ENCODE data around the gene TM4SF20.
A peak's percentile ranks its signal among the peaks of the same experiment; 100 is the strongest.

Gene TM4SF20

DNA sequence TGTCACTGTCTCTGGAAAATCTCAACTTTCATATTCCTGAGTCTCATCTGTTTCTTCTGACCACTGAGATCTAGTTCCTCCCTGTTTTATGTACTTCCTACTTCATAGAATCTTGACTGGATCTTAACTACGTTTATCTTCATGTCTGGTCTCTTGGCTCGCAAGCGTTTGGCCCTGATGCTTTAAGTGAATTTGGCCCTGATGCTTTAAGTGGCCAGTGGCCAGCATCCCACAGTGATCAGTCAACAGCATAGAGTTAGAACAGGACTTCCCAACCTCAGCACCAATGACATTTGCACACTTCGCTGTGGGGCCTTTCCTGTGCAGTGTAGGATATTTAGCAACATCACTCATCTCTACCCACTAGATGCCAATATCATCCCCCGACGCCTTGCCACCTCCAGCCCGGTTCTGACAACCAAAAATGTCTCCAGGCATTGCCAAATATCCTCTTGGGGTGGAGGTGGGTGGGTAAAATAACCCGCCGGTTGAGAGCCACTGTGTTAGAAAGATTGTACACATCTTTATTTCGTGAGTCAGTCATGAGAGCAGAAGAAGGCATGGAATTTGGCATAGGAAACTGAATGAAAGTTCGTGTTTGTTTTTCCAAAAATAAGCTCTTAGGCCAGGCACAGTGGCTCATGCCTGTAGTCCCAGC lies 12.2 kb downstream of the TM4SF20 start:
- DNase-seq = peak; percentile 66

DNA sequence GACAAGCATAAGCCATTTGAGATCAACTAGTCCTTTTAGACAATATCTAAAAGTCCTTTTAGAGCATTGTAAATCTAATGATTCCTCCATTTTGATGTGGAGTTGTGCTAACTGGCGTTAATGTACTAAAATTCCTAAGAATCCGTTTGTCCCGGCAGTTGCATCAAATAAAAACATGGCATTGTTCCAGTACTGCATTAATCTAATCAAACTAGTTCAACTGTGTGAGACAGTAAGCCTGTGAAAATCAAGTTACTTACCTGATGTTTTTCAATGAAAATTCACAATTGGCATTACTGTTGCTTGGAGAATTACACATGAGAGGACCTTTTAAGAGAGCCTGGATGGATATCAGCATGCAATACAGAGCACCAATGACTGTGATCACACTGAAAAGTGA lies 13.3 kb downstream of the TM4SF20 start:
- DNase-seq = no peak

DNA sequence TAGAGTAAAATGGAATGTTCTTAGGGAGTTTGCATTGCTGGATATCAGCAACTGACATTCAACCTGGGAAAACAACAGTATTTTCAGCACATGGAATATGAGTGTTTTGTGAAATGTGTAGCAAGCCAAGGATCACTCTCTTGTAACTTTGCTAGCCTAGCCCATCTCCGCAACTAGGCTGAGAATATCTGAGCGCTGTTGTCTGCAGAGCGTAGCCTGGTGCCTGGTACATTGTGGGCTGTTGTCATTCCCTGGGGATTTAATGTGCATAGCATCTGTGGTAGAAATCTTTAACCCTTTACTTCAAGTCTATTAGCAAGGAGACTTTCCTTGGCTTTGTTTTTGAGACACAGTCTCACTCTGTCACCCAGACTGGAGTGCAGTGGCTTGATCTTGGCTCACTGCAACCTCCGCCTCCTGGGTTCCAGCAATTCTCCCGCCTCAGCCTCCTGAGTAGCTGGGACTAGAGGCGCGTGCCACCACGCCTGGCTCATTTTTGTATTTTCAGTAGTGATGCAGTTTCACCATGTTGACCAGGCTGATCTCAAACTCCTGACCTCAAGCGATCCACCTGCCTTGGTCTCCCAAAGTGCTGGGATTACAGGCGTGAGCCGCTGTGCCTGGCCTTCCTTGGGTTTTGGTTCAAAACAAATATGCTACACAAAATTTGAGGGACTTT lies 14.4 kb downstream of the TM4SF20 start:
- peak; percentile 42 for DNase-seq

DNA sequence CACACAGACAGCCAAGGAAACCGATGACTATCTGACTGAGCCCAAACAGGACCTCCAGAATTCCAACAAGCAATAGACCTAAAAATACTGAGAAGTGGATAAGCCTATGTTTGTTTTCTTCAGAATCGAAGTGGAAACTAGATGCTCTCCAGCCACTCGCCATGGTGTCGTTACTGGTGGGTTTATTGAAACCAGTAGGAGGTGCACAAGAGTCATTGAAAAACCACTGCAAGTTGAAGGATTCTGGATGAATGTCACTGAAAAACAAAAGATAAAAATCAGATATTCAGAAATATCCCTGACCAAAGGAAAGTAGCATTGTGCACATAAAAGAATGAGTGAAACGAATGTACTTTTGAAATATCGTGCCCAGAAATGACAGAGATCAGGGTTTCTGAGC lies 15.3 kb downstream of the TM4SF20 start:
- no peak for DNase-seq

DNA sequence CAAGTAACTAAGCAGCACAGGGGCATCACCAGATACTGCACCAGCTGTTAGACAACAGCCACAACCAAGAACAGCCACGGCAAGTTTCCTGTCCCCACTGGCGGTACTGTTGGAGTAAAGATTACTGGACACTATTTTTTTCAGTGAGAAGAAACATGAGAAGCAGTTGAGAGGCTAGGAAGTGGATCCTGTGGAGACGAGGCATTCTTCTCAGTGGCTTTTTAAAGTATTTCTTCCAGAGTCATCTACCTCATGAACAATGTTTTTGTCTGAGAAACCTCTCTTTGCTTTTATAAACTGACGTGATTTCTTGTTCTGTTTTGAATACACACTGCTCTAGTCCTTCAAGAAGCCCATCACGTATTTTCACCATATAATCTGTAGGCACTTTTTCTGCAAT lies 18.8 kb downstream of the TM4SF20 start:
- DNase-seq = no peak

DNA sequence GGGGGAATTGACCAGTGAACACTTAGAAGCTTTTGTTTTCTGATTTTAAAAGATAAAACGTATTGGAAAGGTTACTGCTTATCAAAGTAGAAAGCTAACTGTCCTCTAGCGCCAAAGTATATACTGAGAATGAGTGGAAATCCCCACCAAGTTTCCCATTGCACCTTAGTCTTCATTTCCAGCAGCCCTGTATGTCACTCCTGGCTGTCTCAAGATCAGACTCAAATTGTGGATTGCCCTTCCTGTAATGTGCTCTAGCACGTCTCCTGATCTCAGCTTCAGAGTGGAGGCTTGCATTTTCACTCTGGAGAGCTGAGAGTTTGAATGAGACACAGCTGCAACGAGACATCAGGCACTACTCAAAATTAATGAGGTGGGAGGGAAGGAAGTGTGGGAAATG lies 27.5 kb downstream of the TM4SF20 start:
- no peak for DNase-seq

DNA sequence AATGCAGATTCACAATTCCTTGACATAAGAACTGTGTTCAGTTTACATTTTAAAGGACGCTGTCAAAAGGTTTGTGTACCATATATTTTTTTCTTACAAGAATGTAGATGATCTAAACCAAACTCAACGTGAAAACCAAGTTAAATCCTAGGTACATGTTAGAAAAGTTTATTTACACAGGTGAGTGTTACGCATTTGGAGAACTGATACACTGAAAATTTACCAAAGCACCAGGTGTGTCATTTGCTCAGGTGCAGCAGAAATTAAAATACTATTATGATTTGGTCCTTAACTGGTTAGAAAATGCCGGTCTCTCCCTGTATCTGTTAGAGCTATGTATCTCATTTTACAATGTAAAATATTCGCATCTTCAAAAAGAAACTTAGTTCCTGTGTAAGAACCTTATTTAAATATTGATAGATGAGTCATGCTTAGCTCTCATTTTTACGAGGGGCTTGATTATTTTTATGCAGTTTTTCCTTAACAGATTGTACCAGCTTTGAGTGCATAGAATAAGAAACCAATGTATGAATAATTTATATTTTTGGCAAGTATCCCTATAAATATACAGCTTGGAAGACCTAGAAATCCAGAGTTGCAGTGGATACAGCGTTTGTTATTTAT lies 29.0 kb downstream of the TM4SF20 start:
- DNase-seq = no peak

DNA sequence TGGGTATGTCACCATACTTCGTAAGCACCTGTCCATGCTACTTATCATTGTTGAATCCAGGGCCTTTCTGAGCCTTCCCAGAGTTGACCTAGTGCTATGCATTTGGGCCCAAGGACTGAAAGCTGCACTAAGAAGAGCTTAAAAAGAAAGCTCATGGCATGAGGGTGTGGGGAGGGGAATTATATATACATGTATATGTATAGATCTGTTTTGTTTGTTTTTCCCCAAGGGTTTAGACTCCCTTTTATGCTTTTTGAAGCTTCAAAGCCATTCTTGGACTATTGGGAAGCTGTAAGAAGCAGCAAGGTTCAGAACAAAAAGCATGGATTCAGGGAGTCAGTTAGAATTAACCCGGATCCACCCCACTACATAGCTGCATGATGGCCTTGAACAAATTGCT lies 30.8 kb downstream of the TM4SF20 start:
- DNase-seq = no peak

DNA sequence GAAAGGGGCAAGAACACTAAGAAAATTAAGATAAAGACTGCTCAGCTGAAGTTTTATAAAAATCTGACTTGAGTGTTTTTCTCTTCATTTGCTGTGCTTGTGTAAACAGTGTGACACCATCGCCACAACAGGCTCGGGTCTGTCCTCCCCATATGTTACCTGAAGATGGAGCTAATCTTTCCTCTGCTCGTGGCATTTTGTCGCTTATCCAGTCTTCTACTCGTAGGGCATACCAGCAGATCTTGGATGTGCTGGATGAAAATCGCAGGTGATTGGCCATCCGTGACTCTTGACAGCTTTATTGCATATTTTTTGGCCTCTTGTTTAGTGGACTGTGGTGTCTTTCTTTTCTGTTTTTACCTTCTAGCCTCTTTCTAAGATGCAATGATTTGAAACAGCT lies 32.0 kb downstream of the TM4SF20 start:
- DNase-seq = no peak

DNA sequence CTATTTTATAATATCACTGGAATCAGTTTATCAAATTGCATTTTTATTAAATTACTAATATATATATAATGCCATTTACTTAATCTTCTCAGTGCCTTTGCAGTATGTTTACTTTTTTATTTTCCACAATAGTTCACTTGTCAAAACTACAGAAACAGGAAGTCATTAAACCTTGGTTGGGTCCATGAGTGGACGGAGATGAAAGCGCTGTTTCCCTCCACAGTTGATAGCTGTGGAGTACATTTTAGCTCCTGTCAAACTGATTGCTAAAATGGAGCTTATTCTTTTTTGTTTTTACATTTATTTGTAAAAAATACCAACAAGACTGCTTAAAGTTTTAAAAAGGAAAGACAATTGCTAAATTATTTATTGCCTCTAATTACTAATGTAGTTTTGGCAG lies 34.9 kb downstream of the TM4SF20 start:
- DNase-seq = no peak

DNA sequence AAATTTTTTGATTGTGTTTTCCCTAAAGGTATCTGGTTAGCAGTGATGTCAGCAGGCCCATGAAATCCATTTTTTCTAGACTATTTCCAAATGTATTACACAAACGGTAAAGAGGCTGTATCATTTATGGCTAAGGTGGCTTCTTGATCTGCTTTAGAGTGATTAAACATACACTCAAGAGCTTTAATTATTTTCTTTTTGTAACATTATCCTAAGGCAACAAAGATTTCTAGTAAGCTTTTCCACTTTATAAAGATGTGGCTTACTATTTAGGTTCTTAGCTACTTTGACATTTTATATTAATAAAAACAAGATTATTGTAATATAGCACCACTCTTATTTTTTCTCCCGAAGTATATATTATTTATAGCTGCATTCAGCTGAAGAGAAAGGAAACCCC lies 37.6 kb downstream of the TM4SF20 start:
- no peak for DNase-seq

DNA sequence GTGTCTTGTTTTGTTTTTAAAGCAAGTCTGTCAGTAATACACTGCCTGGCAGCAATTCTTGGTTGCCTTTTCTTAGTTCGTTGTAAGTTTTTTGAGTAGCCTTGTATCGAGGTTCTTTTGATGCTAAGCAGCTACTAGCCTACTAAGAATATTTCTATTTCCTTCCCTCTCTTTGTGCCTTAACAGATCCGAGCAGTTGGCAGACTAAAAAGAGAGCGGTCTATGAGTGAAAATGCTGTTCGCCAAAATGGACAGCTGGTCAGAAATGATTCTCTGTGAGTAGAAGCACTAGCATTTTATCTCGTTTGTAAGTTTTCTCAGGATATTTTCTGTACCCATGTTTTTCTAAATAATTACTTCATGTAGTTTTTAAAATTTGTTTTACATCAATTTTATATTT lies 39.0 kb downstream of the TM4SF20 start:
- DNase-seq = no peak

DNA sequence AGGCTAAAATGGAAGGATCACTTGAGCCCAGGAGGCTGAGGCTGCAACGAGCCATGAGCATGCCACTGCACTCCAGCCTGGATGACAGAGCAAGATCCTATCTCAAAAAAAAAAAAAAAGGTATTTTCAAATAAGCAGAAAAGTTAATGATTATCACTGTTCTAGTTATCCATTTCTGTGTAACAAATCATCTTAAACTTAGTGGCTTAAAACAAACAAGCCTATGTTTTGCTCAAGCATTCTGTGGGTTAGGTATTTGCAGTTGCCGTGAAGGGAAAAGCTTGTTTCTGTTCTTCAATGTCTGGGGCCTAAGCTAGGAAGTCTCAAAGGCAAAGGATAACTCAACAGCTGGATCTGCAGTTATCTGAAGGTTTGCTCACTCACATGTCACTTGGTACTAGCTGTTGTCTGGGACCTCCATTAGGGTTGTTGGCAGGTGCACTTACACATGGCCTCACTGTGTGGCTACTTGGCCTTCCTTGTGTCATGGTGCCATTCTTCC lies 40.0 kb downstream of the TM4SF20 start:
- no peak for DNase-seq

DNA sequence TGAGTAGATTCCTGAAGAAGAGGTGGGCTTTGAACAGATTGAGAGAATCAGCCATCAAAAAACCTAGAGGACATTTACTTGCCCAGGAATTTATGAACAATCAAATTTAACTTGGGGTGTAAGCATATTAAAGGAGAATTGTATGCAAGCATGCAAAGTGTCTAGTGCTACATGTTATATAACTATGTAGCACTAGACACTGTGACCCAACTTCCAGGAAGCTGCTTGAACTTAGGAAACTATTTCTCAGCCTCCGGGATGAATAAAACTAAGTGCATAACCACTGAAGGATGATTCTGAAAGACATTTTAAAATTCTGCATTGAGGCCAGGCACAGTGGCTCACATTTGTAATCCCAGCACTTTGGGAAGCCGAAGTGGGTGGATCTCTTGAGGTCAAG lies 41.7 kb downstream of the TM4SF20 start:
- no peak for DNase-seq

DNA sequence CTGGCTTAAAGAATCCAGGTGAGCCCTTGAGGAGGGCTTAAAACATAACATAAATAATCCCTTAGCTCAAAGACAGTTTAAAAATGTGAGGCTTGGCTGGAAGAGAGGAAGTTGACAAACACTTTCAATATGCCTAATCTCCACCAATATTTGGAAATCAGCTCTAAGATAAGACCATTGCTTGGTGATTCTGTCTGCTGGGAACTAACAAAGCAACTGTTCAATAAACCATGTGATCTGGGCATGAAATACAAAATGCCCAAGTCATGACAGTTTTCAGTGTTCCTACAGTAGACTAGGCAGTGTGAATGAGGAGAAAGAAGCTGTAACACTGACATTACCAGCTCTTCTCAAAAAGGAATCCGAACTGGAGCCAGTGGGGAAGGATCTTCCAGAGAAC lies 43.4 kb downstream of the TM4SF20 start:
- no peak for DNase-seq

DNA sequence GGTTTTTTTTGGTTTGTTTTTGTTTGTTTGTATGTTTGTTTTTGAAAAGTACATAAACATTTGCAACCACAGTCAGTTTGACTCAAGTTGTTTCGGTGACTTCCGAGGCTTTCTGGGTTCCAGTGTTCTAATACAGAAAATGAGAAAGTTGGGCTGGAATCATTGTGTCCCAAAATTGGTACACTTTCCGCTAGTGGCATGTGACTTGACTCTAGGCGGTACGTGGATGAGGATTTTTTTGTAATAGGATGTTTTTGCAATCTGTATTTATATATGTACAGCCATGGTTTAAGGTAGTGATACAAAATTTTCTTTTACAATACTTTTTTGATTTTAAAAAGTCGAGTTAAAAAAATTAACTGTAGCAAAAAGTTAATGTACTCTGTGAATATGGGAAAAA lies 52.3 kb downstream of the TM4SF20 start:
- no peak for DNase-seq

DNA sequence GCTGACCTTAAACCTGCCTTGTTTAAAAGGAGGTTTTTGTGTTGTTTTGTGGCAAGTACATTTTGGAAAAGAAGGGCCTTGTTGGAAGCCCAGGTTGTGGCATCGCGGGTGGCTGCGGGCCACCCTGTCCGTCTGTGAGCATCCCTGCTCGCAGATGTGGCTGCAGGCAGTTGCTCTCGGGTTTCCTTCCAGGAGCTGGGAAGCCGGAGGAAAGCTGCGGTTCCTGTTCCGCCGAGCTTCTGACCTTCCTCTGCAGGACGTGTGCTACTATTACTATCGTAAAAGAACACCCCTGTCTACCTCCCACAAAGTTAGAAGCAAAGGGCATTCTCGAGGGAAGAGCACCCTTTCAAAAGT lies 53.3 kb downstream of the TM4SF20 start:
- DNase-seq = peak; percentile 37

DNA sequence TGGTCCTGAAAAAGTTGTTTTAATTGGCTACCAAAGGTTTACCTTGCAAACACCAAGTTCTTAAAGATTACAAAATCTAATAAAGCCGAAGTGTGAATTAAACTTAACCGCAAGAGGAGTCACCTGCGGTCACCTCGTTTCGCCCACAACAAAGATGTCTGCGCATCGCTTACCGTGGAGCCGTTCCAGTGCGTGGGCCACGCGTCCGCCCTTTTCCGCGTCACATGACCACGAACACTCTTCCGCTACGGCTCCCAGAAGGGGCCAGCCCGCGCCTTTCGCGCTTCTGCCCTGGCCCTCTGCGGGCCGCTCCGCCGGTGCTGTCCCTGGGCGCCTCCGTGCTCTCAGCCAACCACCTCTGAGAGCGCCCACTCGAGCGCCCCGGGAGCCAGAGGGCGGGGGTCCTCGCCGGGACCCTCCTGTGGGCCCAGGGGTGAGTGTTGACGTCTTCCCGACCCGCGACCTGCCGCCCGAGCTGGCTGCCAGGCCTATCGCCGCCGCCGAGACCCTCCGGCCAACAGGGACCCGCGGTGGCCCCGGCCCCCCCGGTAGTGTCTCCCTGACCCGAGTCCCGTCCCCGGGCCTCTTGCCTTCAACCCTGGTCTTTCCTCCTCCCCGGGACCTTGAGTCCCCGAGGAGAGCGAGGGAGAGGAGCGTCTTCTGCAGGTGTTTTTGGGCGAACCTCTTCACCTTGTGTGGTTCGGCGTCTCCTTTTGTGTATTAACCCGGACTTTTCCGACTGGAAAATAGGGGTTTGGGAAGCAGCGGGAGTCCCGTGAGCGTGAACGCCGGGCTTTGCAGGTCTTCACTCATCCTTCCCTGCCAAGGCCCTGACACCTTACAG lies 53.9 kb downstream of the TM4SF20 start, which contains the start of gene MFF:
Gene MFF, plus strand, starts transcription at position 257 of the 844 bp plus-strand sequence. CDS start 5,415 bp downstream, outside the sequence.
- DNase-seq = peak; percentile 92

DNA sequence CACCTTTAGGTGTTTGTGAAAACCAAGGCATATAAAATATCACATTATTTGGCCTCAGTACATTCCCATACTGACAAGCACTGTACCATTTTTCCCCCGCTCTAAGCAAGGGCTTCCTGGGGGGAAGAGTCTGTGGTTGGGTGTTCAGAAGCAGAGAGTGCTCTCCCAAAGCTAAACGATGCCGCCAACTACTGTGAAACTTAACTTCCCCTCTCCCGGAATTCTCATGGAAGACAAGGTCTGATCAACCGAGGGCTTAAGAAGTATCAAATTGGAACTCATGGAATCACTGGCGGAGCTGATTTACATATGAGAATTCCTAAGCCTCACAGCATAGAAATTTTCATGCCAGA lies 54.5 kb downstream of the TM4SF20 start:
- no peak for DNase-seq

DNA sequence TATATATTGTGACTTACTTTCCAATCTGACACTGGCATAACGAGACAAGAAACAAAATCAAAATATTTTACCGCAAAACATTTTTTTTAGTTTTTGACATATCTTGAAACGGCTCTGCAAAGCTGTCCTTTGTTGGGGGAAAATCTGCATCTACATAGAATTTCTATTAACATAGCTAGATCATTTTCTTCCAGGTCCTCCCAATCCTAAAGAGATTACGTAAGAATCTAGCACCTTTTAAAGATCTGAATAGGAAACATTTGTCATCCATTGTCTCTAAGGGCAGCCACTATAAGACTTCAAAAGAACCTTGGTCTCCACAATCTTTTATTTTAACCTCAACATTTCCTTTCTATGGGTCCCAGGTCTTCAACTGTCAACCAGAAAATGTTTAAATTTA lies 55.3 kb downstream of the TM4SF20 start:
- DNase-seq = no peak

DNA sequence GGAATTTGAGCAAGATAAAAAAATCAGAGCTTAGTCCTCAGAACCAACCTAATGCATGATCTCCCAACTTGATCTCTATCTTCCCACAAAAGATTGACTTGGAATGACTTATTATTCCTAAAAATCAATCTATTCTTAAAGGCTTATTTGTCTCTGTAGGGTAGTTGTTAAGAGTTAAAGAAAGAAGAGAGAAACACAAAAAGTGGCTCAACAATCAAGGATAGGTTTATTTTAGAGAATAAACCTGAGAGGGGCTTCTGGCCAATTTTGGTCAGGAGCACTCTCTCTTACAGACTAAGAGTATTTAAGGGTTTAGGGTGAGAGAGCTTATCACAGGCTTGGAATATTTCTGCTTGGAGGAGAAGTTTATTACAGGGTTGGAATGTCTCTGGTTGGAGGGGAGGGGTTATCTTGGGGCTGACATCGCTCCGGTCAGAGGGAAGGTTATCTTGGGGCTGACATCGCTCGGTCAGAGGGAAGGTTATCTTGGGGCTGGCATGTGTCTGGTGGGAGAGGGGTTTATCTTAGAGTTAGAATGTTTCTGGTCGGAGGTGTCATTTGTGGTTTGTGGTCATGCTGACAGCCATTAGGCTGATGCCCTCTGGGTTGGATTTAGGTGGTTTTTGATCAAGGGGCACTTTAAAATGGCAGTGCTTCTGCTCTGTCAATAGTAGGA lies 56.4 kb downstream of the TM4SF20 start:
- DNase-seq = no peak

DNA sequence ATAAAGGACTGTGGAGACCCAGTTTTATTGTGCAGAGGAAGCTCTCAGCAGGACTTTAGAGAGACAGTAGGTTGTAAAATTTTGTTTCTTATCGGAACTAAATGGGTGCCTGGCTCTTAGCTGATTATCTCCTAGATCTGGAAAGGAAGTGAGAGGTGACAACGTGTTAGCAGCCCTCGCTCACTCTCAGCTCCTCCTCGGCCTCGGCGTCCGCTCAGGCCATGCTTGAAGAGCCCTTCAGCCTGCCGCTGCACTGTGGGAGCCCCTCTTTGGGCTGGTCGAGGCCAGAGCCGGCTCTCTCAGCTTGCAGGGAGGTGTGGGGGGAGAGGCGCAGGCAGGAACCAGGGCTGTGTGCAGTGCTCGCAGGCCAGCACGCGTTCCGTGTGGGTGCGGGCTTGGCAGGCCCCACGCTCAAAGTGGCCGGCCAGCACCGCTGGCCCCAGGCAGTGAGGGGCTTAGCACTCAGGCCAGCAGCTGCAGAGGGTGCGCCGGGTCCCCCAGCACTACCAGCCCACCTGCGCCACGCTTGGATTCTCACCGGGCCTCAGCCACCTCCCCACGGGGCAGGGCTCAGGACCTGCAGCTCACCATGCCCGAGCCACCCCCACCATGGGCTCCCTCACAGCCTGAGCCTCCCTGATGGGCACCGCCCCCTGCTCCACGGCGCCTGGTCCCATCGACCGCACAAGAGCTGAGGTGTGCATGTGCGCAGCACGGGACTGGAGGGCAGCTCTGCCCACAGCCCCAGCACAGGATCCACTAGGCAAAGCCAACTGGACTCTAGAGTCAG lies 58.6 kb downstream of the TM4SF20 start:
- no peak for DNase-seq
